GM13976 (cell line): Measurements from ENCODE around the gene HIBADH.

Experiments used
- DNase-seq: peaks from one replicate; pipeline ENCODE4 v3.0.0; 2012; ENCODE audit warnings: low spot score
- in situ Hi-C: fragments of 300-500 bp; cut with MboI; formaldehyde crosslinking; loops from one replicate; pipeline ENCODE4 v1.12.0; 2022; ENCODE audit warnings: low sequenced_read_pairs, mixed read lengths, inconsistent platforms; ENCODE audit not compliant: unreplicated experiment
- TF ChIP-seq, protein P1 (sequence below): IDR thresholded peaks from 2 replicates; pipeline ENCODE4 v1.5.1; 2012; ENCODE audit warnings: borderline replicate concordance, mild to moderate bottlenecking; ENCODE audit not compliant: insufficient read depth; ENCODE audit errors: extremely low read depth, missing control alignments, control extremely low read depth

The HIBADH gene

DNA sequence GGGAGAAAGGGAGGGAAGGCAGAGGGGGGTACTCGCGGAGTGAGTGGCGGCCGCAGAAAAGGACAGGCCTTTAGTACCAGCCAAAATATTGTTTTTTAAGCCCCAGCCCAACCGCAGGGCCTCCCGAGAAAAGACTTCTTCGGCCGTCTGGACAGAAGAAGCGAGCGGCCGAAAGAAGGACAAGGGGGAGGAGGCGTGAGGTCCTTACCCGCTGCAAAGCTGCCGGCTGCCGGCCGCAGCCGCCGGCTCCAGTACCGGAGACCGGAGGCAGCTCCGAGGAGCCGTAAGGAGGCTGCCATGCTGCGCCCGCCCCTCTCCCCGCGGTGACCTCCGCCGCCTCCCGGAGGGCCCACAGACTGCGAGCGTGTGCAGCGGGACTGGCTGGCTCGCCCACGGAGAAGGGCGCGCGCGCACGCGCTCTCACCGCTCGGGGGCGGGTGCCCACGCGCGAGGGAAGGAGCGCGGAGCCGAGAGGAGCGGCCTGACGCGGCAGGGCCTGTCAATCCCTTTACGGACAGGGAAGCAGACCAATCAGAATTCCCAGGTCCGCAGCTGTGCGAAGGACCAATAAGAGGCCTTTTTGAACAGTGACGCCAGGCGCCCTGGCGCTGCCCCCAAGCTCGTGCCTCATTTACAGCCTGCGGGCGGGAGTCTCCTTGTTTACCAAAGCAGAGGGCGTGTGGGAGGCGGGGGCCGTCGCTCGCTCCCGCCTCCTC lies at the start of gene HIBADH:
Gene HIBADH, minus strand, starts transcription at position 394 of the 716 bp plus-strand sequence. Its CDS starts 95 bp downstream, at position 299.
- in situ Hi-C loops, result no loop called here
- TF ChIP-seq, protein P1, sequence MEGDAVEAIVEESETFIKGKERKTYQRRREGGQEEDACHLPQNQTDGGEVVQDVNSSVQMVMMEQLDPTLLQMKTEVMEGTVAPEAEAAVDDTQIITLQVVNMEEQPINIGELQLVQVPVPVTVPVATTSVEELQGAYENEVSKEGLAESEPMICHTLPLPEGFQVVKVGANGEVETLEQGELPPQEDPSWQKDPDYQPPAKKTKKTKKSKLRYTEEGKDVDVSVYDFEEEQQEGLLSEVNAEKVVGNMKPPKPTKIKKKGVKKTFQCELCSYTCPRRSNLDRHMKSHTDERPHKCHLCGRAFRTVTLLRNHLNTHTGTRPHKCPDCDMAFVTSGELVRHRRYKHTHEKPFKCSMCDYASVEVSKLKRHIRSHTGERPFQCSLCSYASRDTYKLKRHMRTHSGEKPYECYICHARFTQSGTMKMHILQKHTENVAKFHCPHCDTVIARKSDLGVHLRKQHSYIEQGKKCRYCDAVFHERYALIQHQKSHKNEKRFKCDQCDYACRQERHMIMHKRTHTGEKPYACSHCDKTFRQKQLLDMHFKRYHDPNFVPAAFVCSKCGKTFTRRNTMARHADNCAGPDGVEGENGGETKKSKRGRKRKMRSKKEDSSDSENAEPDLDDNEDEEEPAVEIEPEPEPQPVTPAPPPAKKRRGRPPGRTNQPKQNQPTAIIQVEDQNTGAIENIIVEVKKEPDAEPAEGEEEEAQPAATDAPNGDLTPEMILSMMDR, result no peak
- DNase-seq, result peak; percentile 97

DNA sequence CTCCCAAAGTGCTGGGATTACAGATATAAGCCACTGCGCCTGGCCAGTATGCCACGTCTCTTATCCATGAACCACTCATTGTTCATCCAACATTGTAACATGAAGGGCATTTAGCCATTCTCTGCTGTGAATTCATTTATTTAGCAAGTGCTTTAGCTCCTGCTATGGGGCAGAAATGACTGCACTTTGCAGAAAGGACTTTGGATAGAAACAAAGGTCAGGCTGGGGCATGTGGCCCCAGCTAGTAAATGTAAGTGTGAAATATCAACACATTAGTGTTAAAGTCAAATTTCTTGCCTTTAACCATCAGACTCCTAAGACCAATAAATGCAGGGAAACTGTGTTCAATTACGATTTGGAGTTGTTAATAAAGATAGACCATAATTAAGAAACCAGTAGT lies 49.5 kb upstream of the HIBADH start:
- in situ Hi-C loops, result no loop called here
- TF ChIP-seq, protein P1, result no peak
- no peak for DNase-seq

DNA sequence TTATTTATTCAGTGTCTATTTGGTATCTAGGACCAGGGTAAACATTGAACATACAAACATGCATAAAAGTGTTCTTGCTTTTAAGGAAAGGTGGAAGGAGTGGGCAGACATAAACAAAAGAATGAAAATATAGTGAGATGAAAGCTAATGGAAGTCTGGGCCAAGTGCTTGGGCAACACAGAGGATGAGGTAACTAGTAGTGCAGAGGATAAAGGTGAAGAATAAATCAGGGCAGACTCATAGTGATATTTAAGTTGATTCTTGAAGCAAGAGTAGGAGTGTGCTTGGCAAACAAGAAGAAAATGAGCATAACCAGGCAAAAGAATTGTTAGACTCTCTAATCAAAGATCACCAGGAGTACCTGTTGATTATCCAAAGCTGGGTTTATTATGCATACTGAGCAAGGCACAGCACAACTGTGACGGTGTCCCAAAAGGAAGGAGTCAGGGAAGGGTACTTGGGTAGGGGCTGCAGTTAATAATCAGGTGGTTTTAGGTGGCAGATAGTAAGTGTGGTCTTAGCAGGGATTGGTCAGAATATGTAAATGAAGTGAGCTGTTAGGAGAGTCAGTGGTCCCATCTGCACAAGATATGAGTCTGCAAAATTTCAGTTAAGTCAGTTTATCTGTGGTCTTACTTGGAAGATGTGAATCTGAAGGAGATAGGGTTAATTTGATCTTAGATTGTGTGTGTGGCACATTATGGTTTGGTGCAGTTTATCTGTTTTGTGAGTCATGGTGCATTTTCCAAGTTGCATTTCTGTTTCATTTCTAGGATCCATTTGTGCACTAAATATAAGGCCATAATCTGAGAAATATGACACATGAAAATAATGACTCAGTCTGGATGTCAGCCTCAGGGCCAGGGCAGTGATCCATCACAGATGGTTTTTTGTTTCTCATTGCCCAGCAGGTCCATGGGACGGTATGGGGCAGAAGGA lies 46.7 kb upstream of the HIBADH start:
- in situ Hi-C loops, result no loop called here
- TF ChIP-seq, protein P1, result no peak
- no peak for DNase-seq

DNA sequence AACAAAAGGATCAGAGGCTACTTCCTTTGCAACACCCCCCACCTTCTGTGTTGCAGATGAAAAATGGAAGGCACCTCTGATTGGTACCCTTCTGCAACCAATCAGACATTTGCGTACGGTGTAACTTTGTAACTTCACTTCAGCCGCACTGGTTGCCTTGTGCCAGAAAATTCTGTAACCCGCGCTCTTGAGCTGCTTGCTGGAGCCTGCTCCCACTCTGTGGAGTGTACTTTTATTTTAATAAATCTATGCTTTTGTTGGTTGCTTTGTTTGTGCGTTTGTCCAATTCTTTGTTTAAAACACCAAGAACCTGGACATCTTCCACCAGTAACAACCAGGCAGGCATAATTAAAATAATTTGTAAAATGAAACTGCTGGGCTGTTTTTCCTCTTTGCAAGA lies 45.8 kb upstream of the HIBADH start:
- in situ Hi-C loops, result no loop called here
- no peak for DNase-seq
- TF ChIP-seq, protein P1, result no peak

DNA sequence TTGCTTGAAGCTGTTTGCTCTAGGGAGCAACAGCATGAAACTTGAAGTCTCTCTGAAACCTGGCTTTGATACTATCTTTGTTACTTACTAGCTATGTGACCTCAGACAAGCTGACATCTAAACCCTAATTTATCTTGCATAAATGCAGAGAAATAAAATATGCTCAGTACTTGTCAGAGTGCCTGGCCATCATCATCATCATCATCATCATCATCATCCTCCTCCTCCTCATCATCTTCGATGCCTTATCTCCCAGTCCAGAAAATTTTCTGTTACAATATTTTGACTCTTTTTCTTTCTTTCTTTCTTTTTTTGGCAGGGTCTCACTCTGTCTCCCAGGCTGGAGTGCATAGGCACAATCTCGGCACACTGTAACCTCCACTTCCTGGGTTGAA lies 42.5 kb upstream of the HIBADH start:
- in situ Hi-C loops, result no loop called here
- TF ChIP-seq, protein P1, result no peak
- no peak for DNase-seq

DNA sequence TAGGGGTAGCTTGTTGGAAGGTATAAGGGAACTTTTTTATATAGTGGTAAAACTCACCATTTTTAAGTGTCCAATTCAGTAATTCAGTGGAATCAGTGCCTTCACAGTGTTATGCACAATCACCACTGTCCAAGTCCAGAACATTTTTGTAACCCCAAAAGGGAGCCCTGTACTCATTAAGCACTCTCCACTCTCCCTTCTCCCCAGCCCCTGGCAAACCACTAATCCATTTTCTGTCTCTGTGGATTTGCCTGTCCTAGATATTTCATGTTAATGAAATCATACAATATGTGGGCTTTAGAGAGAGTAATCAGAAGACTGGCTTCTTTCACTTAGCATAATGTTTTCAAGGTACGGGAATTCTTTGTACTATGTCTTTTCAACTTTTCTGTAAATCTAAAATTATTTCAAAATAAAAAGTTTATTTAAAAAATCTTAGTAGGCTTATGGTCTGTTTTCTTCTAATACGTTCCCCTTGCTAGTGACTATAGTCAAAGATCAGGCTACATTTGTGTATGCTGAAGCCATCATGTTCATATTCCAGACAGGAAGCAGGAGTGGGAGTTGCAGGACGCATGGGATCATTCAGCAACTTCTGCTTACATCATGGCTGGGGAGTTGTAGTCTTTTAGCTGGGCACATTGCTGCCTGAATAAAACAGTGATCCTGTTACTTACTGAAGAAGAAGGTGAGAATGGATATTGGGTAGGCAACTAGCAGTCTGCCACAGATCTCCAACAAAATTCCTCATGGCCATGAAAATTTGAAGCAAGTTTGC lies 41.9 kb upstream of the HIBADH start:
- TF ChIP-seq, protein P1, result no peak
- in situ Hi-C loops, result no loop called here
- no peak for DNase-seq
